Measurements from ENCODE around the gene TBC1D16. TPM values are rescaled to one million over a fixed set of nuclear protein-coding genes. Genes with fewer than 3 reads are reported as not detected.
"Not testable (repeated sequence)": the region's sequence is repeated elsewhere in the genome, so short reads cannot be mapped to it uniquely, and the experiment has no call there.

Gene TBC1D16
- total RNA-seq, 2 experiments from 2014 or later: 0.38 to 0.74 TPM

DNA sequence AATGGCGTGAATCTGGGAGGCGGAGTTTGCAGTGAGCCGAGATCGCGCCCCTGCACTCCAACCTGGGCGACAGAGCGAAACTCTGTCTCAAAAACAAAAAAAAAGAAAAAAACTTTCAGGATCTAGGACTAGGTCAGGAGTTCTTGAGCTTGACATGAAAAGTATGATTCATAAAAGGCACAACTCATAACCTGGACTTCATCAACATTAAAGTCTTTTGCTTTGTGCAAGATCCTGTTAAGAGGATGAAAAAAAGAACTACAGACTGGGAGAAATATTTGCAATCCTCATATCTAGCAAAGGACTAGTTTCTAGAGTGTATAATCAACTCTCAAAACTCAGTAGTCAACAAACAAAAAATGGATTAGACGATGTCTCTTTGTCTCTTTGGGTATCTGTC lies 40.0 kb downstream of the TBC1D16 start:
- intact Hi-C loops (cut with micrococcal nuclease; ENCODE audit: unreplicated experiment): no loop called here
- TF ChIP-seq, protein P1, sequence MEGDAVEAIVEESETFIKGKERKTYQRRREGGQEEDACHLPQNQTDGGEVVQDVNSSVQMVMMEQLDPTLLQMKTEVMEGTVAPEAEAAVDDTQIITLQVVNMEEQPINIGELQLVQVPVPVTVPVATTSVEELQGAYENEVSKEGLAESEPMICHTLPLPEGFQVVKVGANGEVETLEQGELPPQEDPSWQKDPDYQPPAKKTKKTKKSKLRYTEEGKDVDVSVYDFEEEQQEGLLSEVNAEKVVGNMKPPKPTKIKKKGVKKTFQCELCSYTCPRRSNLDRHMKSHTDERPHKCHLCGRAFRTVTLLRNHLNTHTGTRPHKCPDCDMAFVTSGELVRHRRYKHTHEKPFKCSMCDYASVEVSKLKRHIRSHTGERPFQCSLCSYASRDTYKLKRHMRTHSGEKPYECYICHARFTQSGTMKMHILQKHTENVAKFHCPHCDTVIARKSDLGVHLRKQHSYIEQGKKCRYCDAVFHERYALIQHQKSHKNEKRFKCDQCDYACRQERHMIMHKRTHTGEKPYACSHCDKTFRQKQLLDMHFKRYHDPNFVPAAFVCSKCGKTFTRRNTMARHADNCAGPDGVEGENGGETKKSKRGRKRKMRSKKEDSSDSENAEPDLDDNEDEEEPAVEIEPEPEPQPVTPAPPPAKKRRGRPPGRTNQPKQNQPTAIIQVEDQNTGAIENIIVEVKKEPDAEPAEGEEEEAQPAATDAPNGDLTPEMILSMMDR (conservative IDR thresholded peaks at IDR 0.05; ENCODE audit: low read length): no peak
- no peak for TF ChIP-seq EZH2phosphoT487 (IDR thresholded peaks at IDR 0.05; ENCODE audit: borderline replicate concordance, low read depth, low read length)
- Histone ChIP-seq H4K20me1 (ENCODE audit: insufficient read depth, low read length) (no peaks in the 10 kb centered on the region), H3K36me3 (ENCODE audit: insufficient read depth, low read length) (no peaks in the 10 kb centered on the region), H3K9me3 (ENCODE audit: low read length) (no peaks in the 10 kb centered on the region), H3K4me3 (ENCODE audit: low read depth, low read length, poor library complexity, severe bottlenecking) (no peak overlapping the region), H3K4me1 (ENCODE audit: insufficient read depth, low read length, poor library complexity, severe bottlenecking) (peaks cover 28% of the 10 kb centered on the region), H2AFZ (ENCODE audit: low read length) (no peak overlapping the region), H3K79me2 (ENCODE audit: insufficient read depth, low read depth, low read length) (no peaks in the 10 kb centered on the region), H3K27ac (ENCODE audit: low read depth, low read length, poor library complexity, severe bottlenecking) (no peak overlapping the region), H3K9me2 (ENCODE audit: insufficient read depth, low read length) (no peaks in the 10 kb centered on the region), H3K4me2 (ENCODE audit: low read length) (no peak overlapping the region)
- no TSS peak for BruUV-seq (replicated peaks)
- DNase-seq (ENCODE audit: low spot score): no peak
- POLR2A ChIA-PET: no interaction called here
- CTCF ChIA-PET (ENCODE audit: unreplicated experiment): no interaction called here

DNA sequence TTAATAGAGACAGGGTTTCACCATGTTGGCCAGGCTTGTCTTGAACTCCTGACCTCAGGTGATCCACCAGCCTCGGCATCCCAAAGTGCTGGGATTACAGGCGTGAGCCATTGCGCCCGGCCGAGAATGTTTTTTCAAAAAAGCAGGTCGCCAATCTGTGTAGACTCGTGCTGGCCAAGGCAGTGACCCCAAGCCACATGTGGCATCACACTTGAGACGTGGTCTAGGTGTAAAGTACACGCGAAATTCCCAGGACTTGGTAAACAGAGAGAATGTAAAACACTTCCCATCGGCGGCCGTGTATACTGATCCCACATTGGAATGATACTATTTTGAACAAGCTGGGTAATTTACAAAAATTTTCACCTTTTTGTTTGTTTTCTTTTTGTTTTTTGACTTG lies 41.1 kb downstream of the TBC1D16 start:
- Histone ChIP-seq H3K4me1 (ENCODE audit: insufficient read depth, low read length, poor library complexity, severe bottlenecking) (peaks cover 28% of the 10 kb centered on the region), H3K79me2 (ENCODE audit: insufficient read depth, low read depth, low read length) (no peaks in the 10 kb centered on the region), H3K27ac (ENCODE audit: low read depth, low read length, poor library complexity, severe bottlenecking) (no peak overlapping the region), H2AFZ (ENCODE audit: low read length) (no peak overlapping the region), H3K9me2 (ENCODE audit: insufficient read depth, low read length) (no peaks in the 10 kb centered on the region), H3K4me3 (ENCODE audit: low read depth, low read length, poor library complexity, severe bottlenecking) (no peak overlapping the region), H4K20me1 (ENCODE audit: insufficient read depth, low read length) (no peaks in the 10 kb centered on the region), H3K4me2 (ENCODE audit: low read length) (no peak overlapping the region), H3K36me3 (ENCODE audit: insufficient read depth, low read length) (no peaks in the 10 kb centered on the region), H3K9me3 (ENCODE audit: low read length) (no peaks in the 10 kb centered on the region)
- no peak for DNase-seq (ENCODE audit: low spot score)
- TF ChIP-seq EZH2phosphoT487 (IDR thresholded peaks at IDR 0.05; ENCODE audit: borderline replicate concordance, low read depth, low read length): no peak
- TF ChIP-seq, protein P1 (conservative IDR thresholded peaks at IDR 0.05; ENCODE audit: low read length): no peak
- POLR2A ChIA-PET: interaction anchor here (0.9 kb wide), 1 partner anchor 207 kb away, joined by 3 read pairs; no protein-coding TSS in a partner anchor
- BruUV-seq (replicated peaks): no TSS peak
- CTCF ChIA-PET (ENCODE audit: unreplicated experiment): no interaction called here
- intact Hi-C loops (cut with micrococcal nuclease; ENCODE audit: unreplicated experiment): loop anchor here (5.0 kb wide), 1 partner anchor 157 kb away; the partner anchor contains the start of gene CBX4

DNA sequence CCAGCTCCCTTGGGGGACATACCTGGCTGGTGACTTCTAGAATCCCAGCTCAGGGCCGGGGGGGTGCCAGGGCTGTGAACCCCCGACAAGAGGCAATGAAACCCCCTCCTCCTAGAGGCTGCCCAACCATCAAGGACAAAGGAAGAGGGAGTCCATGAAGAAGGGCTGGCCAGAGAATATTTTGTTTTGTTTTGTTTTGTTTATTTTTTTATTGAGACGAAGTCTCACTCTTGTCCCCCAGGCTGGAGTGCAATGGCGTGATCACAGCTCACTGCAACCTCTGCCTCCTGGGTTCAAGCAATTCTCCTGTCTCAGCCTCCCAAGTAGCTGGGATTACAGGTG lies 41.5 kb downstream of the TBC1D16 start:
- intact Hi-C loops (cut with micrococcal nuclease; ENCODE audit: unreplicated experiment): loop anchor here (5.0 kb wide), 1 partner anchor 157 kb away; the partner anchor contains the start of gene CBX4
- BruUV-seq (replicated peaks); H3K9me2 ChIP-seq (ENCODE audit: insufficient read depth, low read length): not testable (repeated sequence)

More for the DNA sequence above, 41.5 kb downstream of the TBC1D16 start:
- ChIA-PET CTCF (ENCODE audit: unreplicated experiment) (interaction anchor here (0.6 kb wide), 1 partner anchor 1301 kb away, joined by 15 read pairs; the partner anchor contains the start of gene SLC38A10), POLR2A (interaction anchor here (0.8 to 0.9 kb wide), 2 partner anchors 24 to 207 kb away, joined by 3 read pairs; no protein-coding TSS in a partner anchor)
- H2AFZ ChIP-seq (ENCODE audit: low read length); H3K4me3 ChIP-seq (ENCODE audit: low read depth, low read length, poor library complexity, severe bottlenecking); DNase-seq (ENCODE audit: low spot score); H3K79me2 ChIP-seq (ENCODE audit: insufficient read depth, low read depth, low read length); H3K36me3 ChIP-seq (ENCODE audit: insufficient read depth, low read length); H3K27ac ChIP-seq (ENCODE audit: low read depth, low read length, poor library complexity, severe bottlenecking); H4K20me1 ChIP-seq (ENCODE audit: insufficient read depth, low read length); H3K9me3 ChIP-seq (ENCODE audit: low read length): not testable (repeated sequence)
- peaks cover 28% of the 10 kb centered on the region for H3K4me1 ChIP-seq (ENCODE audit: insufficient read depth, low read length, poor library complexity, severe bottlenecking)
- H3K4me2 ChIP-seq (ENCODE audit: low read length): 0 out of 2 replicates have a peak overlapping the region, but pooled peaks have one; percentile 15

Data from OCI-LY7 (cell line).